Keratinocyte (primary cell): ENCODE data around the gene KAT2B.

Experiments used
- EZH2 ChIP-seq: IDR thresholded peaks from one replicate; pipeline ENCODE4 v1.6.1; 2012; ENCODE audit warnings: inconsistent platforms, mild to moderate bottlenecking, low read length, moderate library complexity
- TF ChIP-seq, protein P1 (sequence below), 3 experiments: IDR thresholded peaks in 1 of 3; conservative IDR thresholded peaks in 1 of 3; optimal IDR thresholded peaks in 1 of 3; 2 replicates in 2 of 3; 3 replicates in 1 of 3; pipeline versions ENCODE3 to v1.5.1; 2011; ENCODE audit warnings: low read length in 3 of 3, mild to moderate bottlenecking in 3 of 3, moderate library complexity in 2 of 3, control low read depth in 1 of 3, inconsistent platforms in 1 of 3; ENCODE audit not compliant: insufficient read depth in 2 of 3; ENCODE audit errors: extremely low read depth in 1 of 3

DNA sequence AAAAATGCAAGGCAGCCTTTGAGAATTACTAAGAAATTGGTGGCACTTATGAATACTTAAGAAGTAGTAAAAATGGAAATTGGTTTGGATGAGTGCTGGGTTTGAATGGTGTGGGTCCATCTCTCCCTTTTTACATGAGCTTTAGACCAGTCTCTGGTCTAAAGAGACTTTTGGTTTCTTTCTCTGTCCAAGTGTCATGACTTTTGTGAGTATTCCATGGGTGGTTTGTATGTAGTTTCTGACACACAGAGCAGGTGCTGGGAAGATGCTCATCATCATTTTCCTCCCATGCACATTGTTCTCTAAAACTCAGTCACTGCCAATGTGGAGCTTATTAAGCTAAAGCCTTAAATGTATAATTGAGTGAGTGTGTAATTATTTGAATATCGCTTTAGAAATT lies 63.5 kb downstream of the KAT2B start:
- TF ChIP-seq, protein P1, sequence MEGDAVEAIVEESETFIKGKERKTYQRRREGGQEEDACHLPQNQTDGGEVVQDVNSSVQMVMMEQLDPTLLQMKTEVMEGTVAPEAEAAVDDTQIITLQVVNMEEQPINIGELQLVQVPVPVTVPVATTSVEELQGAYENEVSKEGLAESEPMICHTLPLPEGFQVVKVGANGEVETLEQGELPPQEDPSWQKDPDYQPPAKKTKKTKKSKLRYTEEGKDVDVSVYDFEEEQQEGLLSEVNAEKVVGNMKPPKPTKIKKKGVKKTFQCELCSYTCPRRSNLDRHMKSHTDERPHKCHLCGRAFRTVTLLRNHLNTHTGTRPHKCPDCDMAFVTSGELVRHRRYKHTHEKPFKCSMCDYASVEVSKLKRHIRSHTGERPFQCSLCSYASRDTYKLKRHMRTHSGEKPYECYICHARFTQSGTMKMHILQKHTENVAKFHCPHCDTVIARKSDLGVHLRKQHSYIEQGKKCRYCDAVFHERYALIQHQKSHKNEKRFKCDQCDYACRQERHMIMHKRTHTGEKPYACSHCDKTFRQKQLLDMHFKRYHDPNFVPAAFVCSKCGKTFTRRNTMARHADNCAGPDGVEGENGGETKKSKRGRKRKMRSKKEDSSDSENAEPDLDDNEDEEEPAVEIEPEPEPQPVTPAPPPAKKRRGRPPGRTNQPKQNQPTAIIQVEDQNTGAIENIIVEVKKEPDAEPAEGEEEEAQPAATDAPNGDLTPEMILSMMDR (optimal IDR thresholded peaks at IDR 0.05 in 1 of 3, IDR thresholded peaks at IDR 0.05 in 1 of 3, conservative IDR thresholded peaks at IDR 0.05 in 1 of 3; ENCODE audit: extremely low read depth in 1 of 3, insufficient read depth in 2 of 3, low read length in 3 of 3): no peak
- no peak for TF ChIP-seq EZH2
